DOHH2 (cell line): ENCODE results near the gene SLX4IP.

Experiments
- H3F3A ChIP-seq: fragments of 200-600 bp; sonication (generic), shearing (Covaris generic); 2 replicates; pipeline ENCODE4 v1.6.0; 2016; ENCODE audit warnings: antibody characterized with exemption, mild to moderate bottlenecking; ENCODE audit not compliant: control insufficient read depth, insufficient read depth
- H3K27ac ChIP-seq: fragments of 200-600 bp; sonication (generic); 2 replicates; pipeline ENCODE4 v1.5.1; 2014; ENCODE audit warnings: low read depth, mild to moderate bottlenecking, low read length, moderate library complexity
- H3K27me3 ChIP-seq: fragments of 200-600 bp; sonication (generic); 2 replicates; pipeline ENCODE4 v1.6.1; 2014; ENCODE audit warnings: mild to moderate bottlenecking, low read length, mixed read lengths; ENCODE audit not compliant: control insufficient read depth
- H3K36me3 ChIP-seq: fragments of 200-600 bp; sonication (generic); 2 replicates; pipeline ENCODE4 v1.6.1; 2014; ENCODE audit warnings: mild to moderate bottlenecking, low read length, moderate library complexity, mixed read lengths; ENCODE audit not compliant: control insufficient read depth
- H3K4me1 ChIP-seq: fragments of 200-600 bp; sonication (generic); 2 replicates; pipeline ENCODE4 v1.6.1; 2014; ENCODE audit warnings: mild to moderate bottlenecking, low read length, mixed read lengths; ENCODE audit not compliant: control insufficient read depth
- H3K4me2 ChIP-seq: fragments of 200-600 bp; sonication (generic); 2 replicates; pipeline ENCODE4 v1.6.0; 2014; ENCODE audit warnings: mild to moderate bottlenecking, low read length, moderate library complexity
- H3K4me3 ChIP-seq: fragments of 200-600 bp; sonication (generic); 2 replicates; pipeline ENCODE4 v1.5.1; 2014; ENCODE audit warnings: mild to moderate bottlenecking, low read length, mixed read lengths
- H3K79me2 ChIP-seq: fragments of 200-600 bp; sonication (generic); 2 replicates; pipeline ENCODE4 v1.6.1; 2014; ENCODE audit warnings: mild to moderate bottlenecking, low read length, mixed read lengths; ENCODE audit not compliant: control insufficient read depth
- H3K9me2 ChIP-seq: fragments of 200-600 bp; sonication (generic); replicated peaks from 2 replicates; pipeline ENCODE4 v1.6.1; 2014; ENCODE audit warnings: mild to moderate bottlenecking, low read length, mixed read lengths; ENCODE audit not compliant: control insufficient read depth
- H3K9me3 ChIP-seq: fragments of 200-600 bp; sonication (generic); 2 replicates; pipeline ENCODE4 v1.6.1; 2014; ENCODE audit warnings: antibody characterized with exemption, low read length, mixed read lengths; ENCODE audit not compliant: control insufficient read depth, insufficient read depth
- H4K20me1 ChIP-seq: fragments of 200-600 bp; sonication (generic); 2 replicates; pipeline ENCODE4 v1.6.0; 2014; ENCODE audit warnings: low read depth, mild to moderate bottlenecking, antibody characterized with exemption, low read length, moderate library complexity; ENCODE audit not compliant: control insufficient read depth, insufficient read depth
- EZH2phosphoT487 ChIP-seq: fragments of 200-600 bp; sonication (generic); IDR thresholded peaks from 2 replicates; pipeline ENCODE4 v1.6.1; 2017; ENCODE audit warnings: borderline replicate concordance, mild to moderate bottlenecking, antibody characterized with exemption, low read length, moderate library complexity, mixed read lengths
- TF ChIP-seq, protein P1 (sequence below): fragments of 200-600 bp; sonication (generic); IDR thresholded peaks from one replicate; pipeline ENCODE4 v1.5.1; 2014; ENCODE audit warnings: antibody characterized with exemption, mild to moderate bottlenecking, low read depth, low read length; ENCODE audit not compliant: poor library complexity, severe bottlenecking

SLX4IP gene

DNA sequence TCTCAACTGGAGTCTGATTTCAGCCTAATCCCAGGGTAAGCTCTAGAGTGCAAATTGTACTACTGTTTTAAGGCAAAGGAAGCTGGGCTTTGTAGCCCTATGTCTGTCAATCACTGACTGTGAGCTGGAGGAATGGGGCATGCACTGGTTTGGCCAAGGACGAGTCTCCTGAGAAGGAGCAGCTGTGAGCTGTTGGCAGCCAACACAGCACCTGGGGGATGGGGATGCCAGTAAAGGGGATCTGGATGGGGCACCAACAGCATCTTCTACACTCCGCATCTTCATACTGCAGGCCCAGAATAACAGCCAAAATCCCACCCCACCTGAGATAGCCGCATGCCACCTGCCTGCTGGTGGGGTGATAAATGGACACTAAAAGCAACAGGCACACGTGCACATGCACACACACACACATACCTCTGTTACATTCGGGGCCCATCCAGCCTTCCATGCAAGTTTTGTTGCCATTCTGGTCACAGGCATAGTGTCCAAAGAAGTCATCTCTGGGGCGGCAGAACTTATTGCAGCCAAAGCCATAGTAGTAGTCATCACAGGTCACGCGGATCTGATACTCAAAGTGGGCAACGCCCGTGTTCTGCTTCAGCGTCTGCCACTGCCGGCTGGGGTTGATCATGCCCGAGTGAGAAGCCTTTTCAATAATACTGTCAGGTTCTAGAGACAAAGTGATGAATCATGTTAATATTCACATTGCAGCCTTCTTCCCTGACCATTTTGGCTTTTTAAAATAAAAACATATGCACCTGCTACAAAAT, 223.1 kb downstream of the SLX4IP start:
- Histone ChIP-seq H4K20me1 (no peaks in the 10 kb centered on the region), H3K27me3 (peaks cover 18% of the 10 kb centered on the region), H3K27ac (no peak overlapping the region), H3K9me2 (no peaks in the 10 kb centered on the region), H3K36me3 (no peaks in the 10 kb centered on the region), H3K4me3 (no peak overlapping the region), H3K4me2 (no peak overlapping the region), H3K4me1 (no peaks in the 10 kb centered on the region), H3K9me3 (no peaks in the 10 kb centered on the region), H3F3A (no peaks in the 10 kb centered on the region), H3K79me2 (no peaks in the 10 kb centered on the region)
- no peak for TF ChIP-seq EZH2phosphoT487
- TF ChIP-seq, protein P1, sequence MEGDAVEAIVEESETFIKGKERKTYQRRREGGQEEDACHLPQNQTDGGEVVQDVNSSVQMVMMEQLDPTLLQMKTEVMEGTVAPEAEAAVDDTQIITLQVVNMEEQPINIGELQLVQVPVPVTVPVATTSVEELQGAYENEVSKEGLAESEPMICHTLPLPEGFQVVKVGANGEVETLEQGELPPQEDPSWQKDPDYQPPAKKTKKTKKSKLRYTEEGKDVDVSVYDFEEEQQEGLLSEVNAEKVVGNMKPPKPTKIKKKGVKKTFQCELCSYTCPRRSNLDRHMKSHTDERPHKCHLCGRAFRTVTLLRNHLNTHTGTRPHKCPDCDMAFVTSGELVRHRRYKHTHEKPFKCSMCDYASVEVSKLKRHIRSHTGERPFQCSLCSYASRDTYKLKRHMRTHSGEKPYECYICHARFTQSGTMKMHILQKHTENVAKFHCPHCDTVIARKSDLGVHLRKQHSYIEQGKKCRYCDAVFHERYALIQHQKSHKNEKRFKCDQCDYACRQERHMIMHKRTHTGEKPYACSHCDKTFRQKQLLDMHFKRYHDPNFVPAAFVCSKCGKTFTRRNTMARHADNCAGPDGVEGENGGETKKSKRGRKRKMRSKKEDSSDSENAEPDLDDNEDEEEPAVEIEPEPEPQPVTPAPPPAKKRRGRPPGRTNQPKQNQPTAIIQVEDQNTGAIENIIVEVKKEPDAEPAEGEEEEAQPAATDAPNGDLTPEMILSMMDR = no peak

DNA sequence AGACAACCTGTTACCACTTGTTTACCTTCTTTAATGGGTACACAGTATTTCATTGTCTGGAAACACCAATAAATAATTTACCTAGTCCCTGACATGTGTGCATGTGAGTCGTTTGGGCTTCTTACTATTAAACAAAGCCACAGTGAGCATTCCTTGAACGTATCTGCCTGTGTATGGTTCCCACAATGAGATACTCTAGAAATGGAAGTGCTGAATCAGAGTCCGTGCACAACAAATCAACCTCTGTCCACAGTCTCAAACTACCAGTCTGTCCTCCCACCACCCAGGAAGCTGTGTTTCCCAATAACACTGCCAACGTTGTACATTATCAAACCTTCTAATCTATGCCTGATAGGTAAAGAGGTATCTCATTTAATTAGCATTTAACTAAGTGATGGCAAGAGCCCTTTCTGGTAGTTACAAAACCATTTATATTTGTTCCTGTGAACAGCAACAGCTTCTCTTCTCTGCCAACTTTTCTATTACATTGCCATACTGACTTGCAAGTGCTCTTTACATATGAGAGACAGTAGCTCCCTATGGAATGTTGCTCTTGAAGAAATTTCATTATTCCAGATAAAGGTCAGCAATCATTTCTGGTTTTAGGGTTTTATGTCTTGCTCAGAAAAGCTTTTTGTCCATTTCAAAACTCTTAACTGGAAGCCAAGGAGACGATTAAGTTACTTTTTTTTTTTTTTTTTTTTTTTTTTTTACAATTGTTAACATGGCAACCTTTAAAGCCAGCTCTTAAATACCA, 223.9 kb downstream of the SLX4IP start:
- Histone ChIP-seq H3K9me3 (no peaks in the 10 kb centered on the region), H3K27ac (no peak overlapping the region), H3K4me1 (no peaks in the 10 kb centered on the region), H3K4me3 (no peak overlapping the region), H3K27me3 (peaks cover 23% of the 10 kb centered on the region), H3K36me3 (no peaks in the 10 kb centered on the region), H3K9me2 (no peaks in the 10 kb centered on the region), H4K20me1 (no peaks in the 10 kb centered on the region), H3F3A (no peaks in the 10 kb centered on the region), H3K4me2 (no peak overlapping the region), H3K79me2 (no peaks in the 10 kb centered on the region)
- TF ChIP-seq EZH2phosphoT487 = no peak
- TF ChIP-seq, protein P1 = no peak

DNA sequence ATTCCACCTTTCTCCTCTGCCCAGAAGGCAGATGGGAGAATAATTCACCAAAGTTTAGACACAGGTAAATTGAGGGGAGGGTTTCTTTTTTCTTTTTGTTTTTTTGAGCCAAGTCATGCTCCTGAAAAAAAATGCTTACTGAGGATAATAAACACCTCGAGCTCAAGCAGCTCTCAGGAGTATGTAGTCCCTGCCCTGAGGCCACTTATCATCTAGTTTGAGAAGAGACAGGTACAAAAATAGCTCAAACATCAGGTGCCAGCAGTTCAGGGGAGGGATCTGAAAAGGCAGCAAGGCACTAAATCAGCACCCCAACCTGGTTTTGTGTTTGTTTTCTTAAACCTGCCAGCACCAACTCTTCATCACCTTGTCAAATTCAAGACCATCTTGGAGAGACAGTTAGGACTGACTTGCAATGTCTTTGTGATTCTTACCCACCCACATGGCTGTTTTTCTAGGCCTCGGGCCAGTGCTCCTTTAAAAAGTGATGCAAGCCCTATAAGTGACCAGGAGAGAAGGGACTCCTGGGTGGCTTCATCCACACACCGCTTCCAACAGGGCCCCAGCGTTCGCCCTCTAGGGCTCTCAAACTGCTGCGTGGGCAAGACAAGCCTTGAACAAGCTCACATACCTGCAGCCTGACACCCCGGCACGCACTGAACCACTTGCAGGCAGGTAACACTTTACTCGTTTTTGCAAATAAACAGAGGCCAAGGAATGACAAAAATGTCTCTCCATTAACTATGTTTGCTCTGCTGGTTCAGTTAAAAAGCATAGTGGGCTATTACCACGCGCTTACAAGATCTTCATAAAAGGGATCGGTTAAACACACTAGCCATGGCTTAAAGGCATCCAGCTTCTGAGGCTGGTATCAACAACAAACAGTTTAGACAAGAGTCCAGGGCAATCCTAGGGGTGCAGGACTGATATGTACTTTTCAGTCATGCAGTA, 224.8 kb downstream of the SLX4IP start:
- no peaks in the 10 kb centered on the region for H3K9me3 ChIP-seq
- H3F3A ChIP-seq = no peaks in the 10 kb centered on the region
- no peak overlapping the region for H3K4me3 ChIP-seq
- no peaks in the 10 kb centered on the region for H3K36me3 ChIP-seq
- TF ChIP-seq EZH2phosphoT487 = no peak
- TF ChIP-seq, protein P1 = no peak
- no peak overlapping the region for H3K4me2 ChIP-seq
- no peaks in the 10 kb centered on the region for H3K79me2 ChIP-seq
- H3K27me3 ChIP-seq = peaks cover 18% of the 10 kb centered on the region
- H3K27ac ChIP-seq = no peak overlapping the region
- no peaks in the 10 kb centered on the region for H4K20me1 ChIP-seq
- no peaks in the 10 kb centered on the region for H3K9me2 ChIP-seq
- no peaks in the 10 kb centered on the region for H3K4me1 ChIP-seq
